Psoas muscle (tissue), 8 donors: ENCODE data around the gene NPTX2. TPM values are rescaled to one million over a fixed set of nuclear protein-coding genes. Genes with fewer than 3 reads are reported as not detected.

Source experiments
- ATAC-seq, 4 donors: fragments of 200-7000 bp; cut with Tn5 transposase; one replicate each; pipeline ENCODE4 v1.9.1; 2020; ENCODE audit warnings: moderate library complexity in 3 of 4, mild to moderate bottlenecking in 2 of 4
- DNase-seq, 2 donors: peaks; one replicate each; pipeline ENCODE4 v3.0.0-alpha.2; 2020
- H3K27ac ChIP-seq: fragments of 200-600 bp; one replicate; pipeline ENCODE4 v1.8.0; 2022
- H3K27me3 ChIP-seq, 3 donors: fragments of 200-600 bp in 1 of 3; one replicate each; pipeline versions ENCODE4 v1.6.1 to v1.8.0; 2013 to 2022; ENCODE audit warnings: low read length in 2 of 3, mild to moderate bottlenecking in 2 of 3, moderate library complexity in 1 of 3; ENCODE audit not compliant: insufficient read depth in 3 of 3
- H3K36me3 ChIP-seq, 2 donors: fragments of 200-600 bp in 1 of 2; one replicate each; pipeline versions ENCODE4 v1.6.1 to v1.8.0; 2013 to 2022; ENCODE audit warnings: low read depth in 1 of 2, mild to moderate bottlenecking in 1 of 2, moderate library complexity in 1 of 2; ENCODE audit not compliant: insufficient read depth in 1 of 2
- H3K4me1 ChIP-seq: fragments of 200-600 bp; one replicate; pipeline ENCODE4 v1.8.0; 2022
- H3K4me3 ChIP-seq: fragments of 200-600 bp; one replicate; pipeline ENCODE4 v1.8.0; 2022; ENCODE audit warnings: mild to moderate bottlenecking
- H3K9me3 ChIP-seq: fragments of 200-600 bp; one replicate; pipeline ENCODE4 v1.8.0; 2022
- CTCF ChIP-seq: fragments of 200-600 bp; IDR thresholded peaks from one replicate; pipeline ENCODE4 v1.8.0; 2022; ENCODE audit warnings: antibody characterized with exemption
- WGBS, 3 donors: extraction: QIAGEN DNeasy Blood & Tissue Kit; methylation state at CpG; one replicate each; pipeline versions ENCODE4 v1.1.6 to v1.1.7; 2013; 5-methylcytosine and 5-hydroxymethylcytosine counted together
- intact Hi-C, 2 donors: fragments of 100-400 bp; cut with DNase I; formaldehyde crosslinking; loops; one replicate each; pipeline versions ENCODE4 v1.11.0 to v1.14.2; 2022
- polyA plus RNA-seq, 3 donors: library from polyadenylated mRNA; stranded (reverse); fragments of 200-250 nt; gene quantifications; one replicate each; pipeline ENCODE4 v1.2.3, GENCODE V29; 2013
- total RNA-seq, 4 donors: library from RNA; stranded (reverse); fragmentation: NEBNext Ultra II Directional in 2 of 4; extraction: Animal tissue kit (Norgen Biotek cat#: 25700) in 2 of 4; gene quantifications; one replicate each; pipeline versions ENCODE4 v1.2.1 to v1.2.4, GENCODE V29; 2021 to 2023
- donor health status: healthy with polysubstance abuse.
- donor health status: DM: no; HTN: no; CAD: no; lungs with moderate emphysema.
- donor health status: Bipolar disorder and iron deficiency.
- donor health status: healthy.
- donor health status: DM: yes; HTN: yes; CAD: no.
- donor health status: DM: no; HTN: no; CAD: no.
- donor health status: DM: no; HTN: no; CAD: no.
- donor health status: DM: yes; HTN: yes; CAD: no.

Gene NPTX2
- total and polyA plus RNA-seq, 7 donors = 1.3 to 8.7 (median 5.3) TPM

GRCh38 chr7:98659756-98660155 is 42.7 kb downstream of the NPTX2 start:
- intact Hi-C loops = no loop called here
- WGBS, 3 donors = 63 to 74% (median 71%) methylated on average over 3 of the region's 3 CpGs
- ATAC-seq (no peak), DNase-seq (no peak)
- H3K4me3 ChIP-seq = no peak overlapping the region
- peaks cover 4% of the 10 kb centered on the region for H3K9me3 ChIP-seq
- no peak overlapping the region for H3K27ac ChIP-seq
- peaks cover 0 to 2% (median 0%) of the 10 kb centered on the region in 3 donors for H3K27me3 ChIP-seq
- no peaks in the 10 kb centered on the region for H3K36me3 ChIP-seq
- TF ChIP-seq CTCF = no peak
- H3K4me1 ChIP-seq = no peaks in the 10 kb centered on the region

- ATAC-seq (no peak), DNase-seq (no peak)
- Histone ChIP-seq H3K36me3 (no peaks in the 10 kb centered on the region), H3K4me3 (no peak overlapping the region), H3K4me1 (no peaks in the 10 kb centered on the region), H3K27me3 (peaks cover 0 to 2% (median 0%) of the 10 kb centered on the region in 3 donors), H3K27ac (no peak overlapping the region), H3K9me3 (peaks cover 4% of the 10 kb centered on the region)
- intact Hi-C loops = no loop called here
- no peak for TF ChIP-seq CTCF
- WGBS, 3 donors = 74 to 95% (median 80%) methylated on average over 3 of the region's 3 CpGs
These were observed 44.5 kb downstream of the NPTX2 start for GRCh38 chr7:98661607-98662006.

DNA sequence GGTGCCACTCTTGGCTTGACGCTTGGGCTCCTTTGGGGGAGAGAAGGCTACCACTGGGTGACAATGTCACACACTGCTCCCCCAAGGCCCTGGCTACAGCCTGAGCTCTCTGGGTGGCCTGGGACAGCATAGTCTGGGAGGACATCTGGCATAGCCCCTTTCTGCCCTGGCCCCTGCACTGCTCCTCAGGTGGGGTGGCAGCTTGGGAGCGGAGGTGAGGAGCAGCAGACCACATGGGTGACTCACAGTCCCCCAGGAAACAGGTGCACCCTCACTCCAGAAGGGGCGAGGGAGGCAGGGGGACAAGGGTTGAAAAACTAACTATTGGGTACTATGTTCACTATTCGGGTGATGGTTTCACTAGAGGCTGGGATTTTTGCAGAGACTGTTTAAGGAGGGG is 45.2 kb downstream of the NPTX2 start:
- 91 to 96% (median 92%) methylated on average over 4 of the region's 4 CpGs for WGBS, 3 donors
- DNase-seq (no peak), ATAC-seq (no peak)
- Histone ChIP-seq H3K4me3 (no peak overlapping the region), H3K27me3 (peaks cover 0 to 2% (median 0%) of the 10 kb centered on the region in 3 donors), H3K36me3 (no peaks in the 10 kb centered on the region), H3K4me1 (no peaks in the 10 kb centered on the region), H3K27ac (no peak overlapping the region), H3K9me3 (peaks cover 4% of the 10 kb centered on the region)
- TF ChIP-seq CTCF = no peak
- intact Hi-C loops = no loop called here

DNA sequence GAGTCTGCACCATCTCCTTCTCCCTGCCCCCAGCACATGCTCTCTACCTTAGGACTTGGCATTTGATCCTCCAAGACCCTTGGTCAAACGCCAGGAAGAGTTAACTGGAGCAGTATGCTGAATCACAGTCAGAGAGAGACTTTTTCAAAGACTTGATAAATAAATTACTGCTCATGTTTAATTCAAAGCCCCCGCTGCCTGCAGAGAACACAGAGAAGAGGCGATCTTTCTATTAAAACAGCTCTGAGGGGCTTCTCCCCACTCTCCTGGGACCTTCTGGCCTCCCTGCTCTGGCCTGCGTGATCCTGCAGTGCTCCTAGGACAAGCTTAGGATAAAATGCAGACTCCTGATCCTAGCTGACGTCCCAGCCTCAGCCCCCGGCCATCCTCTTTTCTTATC is 47.8 kb downstream of the NPTX2 start:
- 85 to 91% (median 86%) methylated on average over 6 of the region's 6 CpGs for WGBS, 3 donors
- no peak overlapping the region for H3K27ac ChIP-seq
- no peaks in the 10 kb centered on the region for H3K4me1 ChIP-seq
- H3K4me3 ChIP-seq = no peak overlapping the region
- ATAC-seq = no peak
- intact Hi-C loops = no loop called here
- no peak for TF ChIP-seq CTCF
- no peaks in the 10 kb centered on the region for H3K36me3 ChIP-seq
- H3K9me3 ChIP-seq = peaks cover 4% of the 10 kb centered on the region
- DNase-seq = no peak
- no peaks in the 10 kb centered on the region for H3K27me3 ChIP-seq

DNA sequence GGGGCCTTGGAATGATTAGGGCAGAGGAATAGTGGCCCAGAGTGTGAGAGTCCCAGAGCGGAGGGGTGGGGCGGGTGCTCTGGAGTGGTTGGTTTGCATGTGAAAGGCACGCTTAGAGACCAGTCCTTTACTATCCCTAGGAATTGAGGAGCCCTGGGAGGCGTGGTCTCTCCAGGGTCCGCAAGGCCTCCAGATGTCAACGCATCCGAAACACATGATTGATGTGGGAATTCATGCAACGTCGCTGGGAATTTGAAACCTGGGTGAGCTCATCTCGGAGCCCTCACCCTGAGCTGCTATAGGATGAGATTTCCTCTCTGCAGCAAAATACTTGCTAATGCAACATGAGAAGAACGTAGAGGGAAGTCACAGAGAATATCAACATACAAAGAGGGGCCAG is 51.2 kb downstream of the NPTX2 start:
- intact Hi-C loops = no loop called here
- TF ChIP-seq CTCF = no peak
- Histone ChIP-seq H3K9me3 (peaks cover 4% of the 10 kb centered on the region), H3K4me3 (no peak overlapping the region), H3K27me3 (no peaks in the 10 kb centered on the region), H3K27ac (no peak overlapping the region), H3K4me1 (no peaks in the 10 kb centered on the region), H3K36me3 (no peaks in the 10 kb centered on the region)
- WGBS, 3 donors = 34 to 56% (median 51%) methylated on average over 11 of the region's 11 CpGs
- ATAC-seq = no peak
- DNase-seq = no peak
